Raji (cell line): ENCODE measurements around the gene TMEM54.

ENCODE experiments used
- POLR2A ChIP-seq: IDR thresholded peaks from 2 replicates; pipeline ENCODE4 v1.6.1; 2011; ENCODE audit warnings: low read depth, low read length, control low read depth; ENCODE audit not compliant: insufficient read depth

TMEM54 gene

DNA sequence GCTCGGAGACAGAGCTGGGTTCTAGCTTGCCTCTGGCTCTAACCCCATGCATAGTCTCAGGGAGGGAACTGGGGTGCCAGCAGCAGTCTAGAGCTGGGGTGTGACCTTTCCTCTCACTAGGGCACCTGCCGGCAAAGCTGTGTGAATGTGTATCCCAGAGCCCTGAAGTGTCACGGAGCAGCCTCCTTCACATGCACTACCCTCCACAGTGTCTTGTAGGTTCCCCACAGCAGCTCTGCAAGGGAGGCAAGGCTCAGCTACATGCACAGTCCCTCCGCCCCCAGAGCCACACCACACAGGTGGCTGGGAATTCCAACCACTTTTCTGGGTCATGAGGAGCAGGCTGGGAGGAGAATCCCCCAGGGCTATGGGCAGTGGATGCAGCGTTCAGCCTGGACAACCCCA lies 22.6 kb downstream of the TMEM54 start:
- no peak for TF ChIP-seq POLR2A

DNA sequence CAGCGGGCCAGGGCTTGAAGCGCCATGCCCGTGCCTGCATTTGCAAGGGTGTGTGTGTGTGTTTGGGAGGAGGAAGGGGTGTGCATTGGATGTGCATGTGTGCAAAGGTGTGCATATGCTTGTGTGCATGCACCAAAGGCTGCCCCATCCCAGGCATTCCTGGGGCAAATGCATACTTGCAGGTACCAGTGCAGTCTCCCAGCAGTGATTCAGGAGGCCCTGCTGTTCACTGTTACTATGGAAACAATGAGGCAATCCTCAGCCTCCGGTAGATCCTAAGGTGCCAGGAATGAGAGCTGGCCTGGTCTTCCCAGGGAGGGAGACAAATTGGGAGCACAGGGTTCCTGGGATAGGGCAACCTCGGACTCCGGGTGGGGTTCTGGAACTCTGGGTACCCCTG lies 23.0 kb downstream of the TMEM54 start:
- TF ChIP-seq POLR2A = no peak

DNA sequence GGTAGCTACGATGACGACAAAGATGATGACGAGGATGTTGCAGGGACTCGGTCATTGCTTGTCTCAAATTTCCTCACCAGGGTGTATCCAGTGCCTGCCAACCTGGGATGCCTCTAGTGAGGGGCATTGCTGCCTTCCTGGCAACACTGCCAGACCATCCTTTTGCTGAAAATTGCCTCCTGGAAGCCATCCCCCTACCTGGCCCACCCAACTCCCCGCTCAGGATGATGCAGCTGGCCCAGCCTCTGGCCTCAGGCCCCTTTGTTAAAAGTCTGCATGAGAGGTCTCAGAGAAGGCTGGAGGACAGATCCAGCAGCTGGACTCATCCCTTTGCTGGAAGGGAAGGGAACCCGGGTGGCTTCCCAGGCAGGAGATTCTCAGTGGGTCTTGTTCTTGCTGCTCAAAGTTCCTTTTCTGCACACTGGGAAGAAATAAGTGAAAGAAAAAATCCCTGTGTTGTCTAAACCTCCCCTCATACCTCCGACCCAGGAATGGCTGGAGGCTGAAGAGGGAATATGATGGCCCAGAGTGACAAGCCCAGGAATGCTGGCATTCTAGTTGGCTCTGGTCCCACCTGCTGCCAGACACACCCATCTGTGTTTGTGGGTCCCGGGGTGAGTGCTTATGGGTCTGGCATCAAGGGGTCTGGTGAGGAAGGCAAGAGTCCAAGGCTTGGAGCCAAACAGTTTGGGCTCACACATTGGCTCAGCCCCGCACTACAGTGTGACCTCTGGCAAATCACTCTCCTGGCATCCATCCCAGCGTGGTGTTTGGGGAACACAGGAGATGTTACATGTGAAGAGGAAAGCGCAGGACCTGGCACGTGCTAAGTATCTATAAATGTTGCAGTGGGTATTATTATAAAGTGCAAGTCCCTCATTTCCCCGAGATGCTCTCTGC lies 23.7 kb downstream of the TMEM54 start:
- TF ChIP-seq POLR2A = no peak

DNA sequence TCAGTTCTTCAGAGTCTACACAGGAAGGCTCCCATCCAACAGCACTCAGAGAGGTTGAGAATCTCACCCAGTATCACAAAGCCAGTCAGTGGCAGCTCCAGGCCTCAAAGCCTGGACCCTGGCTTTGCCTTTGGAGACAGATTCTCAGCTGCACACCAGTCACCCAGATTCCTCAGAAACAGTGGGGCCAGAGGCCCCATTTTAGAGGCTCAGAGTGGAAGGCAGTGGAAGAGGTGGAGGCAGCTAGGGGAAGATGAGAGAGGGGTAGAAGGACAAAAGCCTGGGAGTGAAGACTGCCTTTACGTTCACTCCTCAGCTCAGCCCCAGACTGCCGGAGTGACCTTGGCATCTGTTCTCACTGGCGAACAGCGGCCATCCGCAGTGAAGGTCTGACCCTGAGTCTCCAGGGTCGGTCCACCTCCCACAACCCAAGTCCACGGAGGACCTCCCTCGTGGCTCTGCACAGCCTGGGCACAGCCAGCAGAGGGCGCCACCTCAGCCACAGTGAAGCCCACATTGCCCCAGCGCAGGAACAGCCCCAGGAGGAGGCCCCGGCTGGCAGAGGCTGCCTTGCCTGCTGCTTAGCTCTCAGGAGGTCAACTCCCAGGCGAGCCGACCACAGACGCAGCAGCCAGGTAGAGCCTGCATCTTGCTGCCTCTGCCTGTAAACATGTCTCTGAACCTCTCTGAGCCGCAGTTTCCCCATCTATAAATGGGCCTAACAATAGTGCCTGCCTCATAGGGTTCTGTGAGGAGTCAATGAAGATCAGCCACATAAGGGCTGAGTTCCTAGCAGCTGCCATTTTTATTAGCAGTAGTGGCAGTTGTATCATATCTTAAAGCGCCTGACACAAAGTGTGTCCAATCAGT lies 24.6 kb downstream of the TMEM54 start:
- TF ChIP-seq POLR2A = no peak

DNA sequence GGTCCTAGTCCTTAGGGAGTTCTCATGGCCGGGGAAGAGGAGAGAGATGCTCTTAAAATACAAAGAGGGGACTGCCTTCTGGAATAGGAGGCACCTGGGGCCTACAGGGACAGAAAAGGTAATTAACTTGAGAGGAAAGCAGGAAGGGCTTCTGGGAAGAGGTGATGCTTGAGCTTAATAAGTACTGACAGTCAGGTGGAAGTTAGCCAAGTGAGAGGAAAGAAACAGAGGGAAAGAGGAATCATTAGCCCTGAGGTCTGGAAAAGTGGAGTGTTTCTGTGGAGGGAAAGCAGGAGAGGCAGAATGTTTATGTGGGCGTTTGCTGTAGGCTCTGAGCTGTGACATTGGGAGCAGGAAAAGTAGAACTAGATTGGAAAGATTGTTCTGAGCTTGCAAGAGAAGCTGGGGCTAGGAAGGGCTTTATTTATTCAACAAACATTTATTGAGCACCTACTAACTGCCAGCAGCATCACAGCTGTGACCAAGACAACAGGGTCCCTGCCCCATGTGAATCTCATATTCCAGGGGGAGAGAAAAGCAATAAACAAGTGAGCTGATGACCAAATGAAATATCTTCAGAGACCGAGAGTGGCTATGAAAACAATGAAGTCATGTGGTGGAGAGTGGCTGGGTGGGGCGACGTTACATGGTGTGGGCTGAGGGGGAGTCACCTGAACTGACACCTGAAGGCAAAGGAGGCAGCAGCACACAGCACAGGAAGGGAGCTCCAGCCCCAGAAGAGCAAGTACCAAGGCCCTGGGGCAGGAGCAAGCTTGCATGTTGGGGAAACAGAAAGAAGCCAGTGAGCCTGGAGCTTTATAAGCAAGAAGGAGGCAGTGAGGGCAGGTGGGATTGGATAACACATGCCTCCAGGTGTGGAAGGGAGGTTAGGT lies 26.1 kb downstream of the TMEM54 start:
- no peak for TF ChIP-seq POLR2A

DNA sequence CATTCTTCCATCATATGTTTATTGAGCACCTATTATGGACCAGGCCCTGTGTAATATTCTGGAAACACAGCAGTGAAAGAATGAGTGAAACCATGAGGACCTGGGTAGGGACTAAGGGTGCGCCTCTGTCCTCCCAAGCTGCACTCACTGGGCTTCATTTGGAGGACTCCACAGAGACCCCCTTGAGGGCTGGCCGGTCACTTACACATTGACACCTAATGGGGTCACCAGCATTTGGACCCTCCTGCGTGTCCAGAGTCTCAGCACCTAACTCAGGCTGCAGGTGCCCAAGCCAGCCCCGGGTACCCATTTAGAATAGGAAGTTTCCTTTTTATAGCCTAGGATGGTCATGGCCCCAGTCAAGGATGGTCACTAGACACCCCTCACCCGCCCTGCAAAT lies 27.7 kb downstream of the TMEM54 start:
- no peak for TF ChIP-seq POLR2A

DNA sequence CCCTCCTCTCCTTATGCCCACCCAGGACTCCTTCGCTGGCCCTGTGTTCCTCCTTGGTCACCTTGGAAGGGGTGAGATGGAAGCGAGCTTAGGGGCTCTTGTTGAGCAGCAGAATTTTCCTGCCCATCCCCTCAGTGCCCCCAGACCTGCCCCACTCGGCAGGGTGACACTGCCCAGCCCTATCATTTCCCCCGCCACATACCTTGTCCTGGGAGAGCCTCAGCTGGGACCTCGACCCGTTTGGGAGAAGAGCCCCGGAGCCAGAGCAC lies 29.1 kb downstream of the TMEM54 start:
- no peak for TF ChIP-seq POLR2A

DNA sequence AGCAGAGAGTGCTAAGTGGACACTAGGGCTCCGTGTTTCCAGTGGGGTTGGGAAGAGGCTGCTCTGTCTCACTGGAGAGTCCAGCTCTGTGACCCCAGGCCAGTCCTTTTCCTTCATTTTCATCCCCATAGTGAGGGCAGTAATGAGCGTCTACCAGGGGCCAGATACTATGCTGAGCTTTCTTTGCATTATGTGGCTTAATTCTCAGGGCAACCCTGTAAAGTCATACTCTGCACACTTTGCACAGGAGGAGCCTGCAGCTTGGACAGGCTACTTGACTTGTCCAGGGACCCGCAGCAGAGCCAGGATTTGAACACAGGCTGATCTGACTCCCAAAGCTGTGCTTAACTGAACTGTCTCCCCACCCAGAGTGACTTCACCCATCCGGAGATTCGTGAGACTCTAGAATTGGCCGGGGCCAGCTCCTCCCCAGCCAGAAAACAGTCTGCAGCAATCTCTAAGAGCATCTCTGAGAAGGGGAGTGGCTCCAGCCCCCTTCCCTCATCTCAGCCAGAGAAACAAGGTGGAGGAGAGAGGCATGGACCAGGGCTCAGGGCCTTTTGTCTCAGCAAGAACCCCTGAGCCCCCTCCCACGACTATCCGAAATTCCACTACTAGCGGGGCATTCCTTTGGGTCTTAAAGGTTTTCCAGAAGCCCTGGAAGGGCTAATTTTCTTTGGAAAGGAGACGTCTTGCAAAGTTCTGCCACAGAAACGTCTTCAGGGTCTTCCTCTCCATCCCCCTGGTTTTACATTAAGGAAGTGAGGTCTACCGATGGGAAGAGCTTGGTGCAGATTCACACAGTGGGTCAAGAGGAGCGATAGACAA lies 29.6 kb downstream of the TMEM54 start:
- TF ChIP-seq POLR2A = no peak

DNA sequence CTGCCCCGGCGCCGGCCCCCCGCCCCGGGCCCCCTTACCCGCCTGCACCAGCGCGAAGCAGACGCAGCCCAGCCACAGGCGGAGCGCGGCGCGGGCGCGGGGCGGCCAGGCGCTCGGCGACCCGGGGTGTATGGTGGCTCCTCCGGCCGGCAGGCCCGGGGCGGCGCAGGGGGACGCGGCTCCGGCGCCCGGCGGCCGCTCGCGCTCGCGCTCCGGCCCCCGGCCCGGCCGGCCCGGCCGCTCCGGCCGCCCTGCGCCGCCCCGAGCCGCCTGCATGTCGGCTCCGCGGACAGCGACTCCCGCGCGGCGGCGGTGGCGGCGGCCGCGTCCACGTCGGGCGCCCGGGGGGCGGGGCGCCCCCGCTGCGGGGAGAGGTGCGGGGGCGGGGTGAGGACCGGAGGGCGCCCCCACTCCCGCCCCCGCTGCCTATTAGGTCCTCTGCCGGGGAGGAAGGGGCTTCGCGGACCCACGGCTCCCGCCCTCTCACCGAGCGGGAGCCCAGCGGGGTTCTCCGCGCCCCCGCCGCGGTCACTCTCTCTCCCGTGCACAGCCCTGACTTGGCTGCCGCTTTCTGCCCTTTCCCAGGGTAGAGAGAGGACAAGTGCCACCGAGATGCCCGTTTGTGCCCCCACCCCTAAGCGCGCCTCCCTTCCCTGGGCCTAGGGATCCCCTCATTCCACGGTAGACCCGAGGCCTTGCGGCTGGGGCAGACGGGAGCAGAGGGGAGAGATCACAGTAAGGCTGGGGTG lies 30.4 kb downstream of the TMEM54 start, which contains the start of gene FNDC5:
Gene FNDC5 (minus strand): TSS at position 298 of the 749 bp plus-strand sequence.
- no peak for TF ChIP-seq POLR2A

DNA sequence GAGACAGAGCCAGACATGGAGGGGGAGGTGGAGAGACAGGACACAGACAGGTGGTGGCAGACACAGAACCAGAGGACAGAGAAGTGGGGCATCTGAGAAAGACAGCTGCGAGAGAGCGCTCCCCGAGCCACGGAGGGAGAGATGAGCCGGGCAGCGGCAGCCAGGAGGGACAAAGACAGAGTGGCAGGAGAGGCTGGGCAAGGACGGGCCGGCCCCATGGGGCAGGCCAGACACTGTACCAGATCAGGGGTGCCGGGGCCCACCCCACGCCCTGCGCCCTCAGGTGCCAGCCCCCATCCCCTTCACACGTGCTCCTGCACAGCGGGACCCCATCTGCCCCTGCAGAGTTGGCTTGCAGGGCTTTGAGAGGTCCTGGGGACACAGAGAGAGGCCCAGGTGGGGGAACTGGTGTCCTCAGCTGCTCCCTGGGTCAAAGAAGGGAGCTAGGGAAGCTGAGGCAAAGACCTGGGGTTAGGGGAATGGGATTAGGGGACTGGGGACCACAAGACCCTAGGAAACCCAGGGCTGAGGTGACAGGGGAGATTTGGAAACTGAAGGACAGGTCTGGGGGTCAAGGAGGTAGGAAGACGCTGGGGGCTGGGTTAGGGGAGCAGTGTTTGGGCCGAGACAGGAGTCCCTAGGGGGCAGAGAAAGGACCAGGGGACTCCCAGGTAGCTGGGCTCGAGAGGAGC lies 31.1 kb downstream of the TMEM54 start:
- no peak for TF ChIP-seq POLR2A

DNA sequence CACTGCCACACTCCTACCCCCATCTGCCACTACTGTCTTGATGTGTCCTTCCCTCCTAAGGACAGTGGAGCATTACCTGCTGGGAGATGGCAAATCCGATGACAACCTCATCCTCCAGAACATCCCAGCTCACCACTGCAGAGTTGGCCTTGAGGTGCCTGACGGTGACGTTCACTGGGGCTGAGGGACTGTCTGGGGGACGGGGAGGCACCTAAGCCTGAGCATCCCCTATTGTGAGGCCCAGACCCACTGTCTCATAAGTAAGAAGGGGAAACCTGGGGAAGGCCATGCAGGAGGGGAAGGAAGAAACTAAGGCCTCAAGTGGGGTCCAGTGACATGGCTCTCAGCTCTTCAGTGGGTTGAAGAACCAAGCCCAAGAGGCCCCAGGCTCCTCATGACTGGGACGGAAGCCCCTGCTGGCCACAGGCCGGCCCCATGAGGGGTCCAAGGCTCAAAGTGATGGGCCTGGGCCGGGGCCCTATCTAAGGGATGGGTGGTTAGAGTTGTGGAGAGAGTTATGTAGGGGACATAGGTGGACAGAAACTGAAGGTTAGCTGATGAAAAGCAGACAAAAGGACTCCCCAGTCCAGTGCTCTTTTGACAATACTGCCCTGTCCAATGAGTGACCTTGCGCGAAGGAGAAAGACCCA lies 32.3 kb downstream of the TMEM54 start:
- no peak for TF ChIP-seq POLR2A

DNA sequence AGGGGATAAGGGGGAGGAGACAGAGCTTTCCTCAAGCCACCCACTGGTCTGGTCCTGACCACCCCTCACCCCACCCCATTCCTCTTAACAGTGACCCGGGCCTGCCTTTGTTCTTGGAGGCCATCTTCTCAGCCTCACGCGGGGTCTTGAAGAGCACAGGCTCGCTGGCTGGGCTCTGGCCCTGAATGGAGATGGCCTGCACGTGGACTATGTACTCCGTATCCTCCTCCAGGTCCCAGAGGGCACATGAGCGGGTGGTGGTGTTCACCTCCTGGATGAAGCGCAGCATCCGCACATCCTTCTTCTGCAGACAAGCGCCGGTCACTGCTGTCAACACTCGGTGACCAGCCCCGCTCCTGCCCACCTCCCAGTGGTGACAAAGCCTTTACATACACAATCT lies 33.1 kb downstream of the TMEM54 start:
- TF ChIP-seq POLR2A = no peak

DNA sequence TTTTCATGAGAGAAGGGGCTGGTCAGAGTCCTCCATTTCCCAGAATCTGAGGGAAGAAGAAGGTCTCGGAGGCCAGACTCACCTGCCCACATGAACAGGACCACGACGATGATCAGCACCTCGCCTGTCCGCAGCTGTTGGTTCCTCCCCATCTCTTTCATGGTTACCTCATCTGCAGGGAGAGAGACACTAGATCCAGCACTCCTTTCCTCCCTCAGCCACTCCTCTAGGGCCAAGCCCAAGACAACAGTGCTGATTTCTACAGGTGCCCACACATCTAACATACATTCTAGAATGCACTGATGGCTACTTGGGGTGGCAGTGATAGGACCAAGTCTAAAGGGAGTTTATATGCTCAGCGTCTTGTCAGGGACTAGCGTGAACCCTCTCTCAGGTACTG lies 33.5 kb downstream of the TMEM54 start:
- no peak for TF ChIP-seq POLR2A

DNA sequence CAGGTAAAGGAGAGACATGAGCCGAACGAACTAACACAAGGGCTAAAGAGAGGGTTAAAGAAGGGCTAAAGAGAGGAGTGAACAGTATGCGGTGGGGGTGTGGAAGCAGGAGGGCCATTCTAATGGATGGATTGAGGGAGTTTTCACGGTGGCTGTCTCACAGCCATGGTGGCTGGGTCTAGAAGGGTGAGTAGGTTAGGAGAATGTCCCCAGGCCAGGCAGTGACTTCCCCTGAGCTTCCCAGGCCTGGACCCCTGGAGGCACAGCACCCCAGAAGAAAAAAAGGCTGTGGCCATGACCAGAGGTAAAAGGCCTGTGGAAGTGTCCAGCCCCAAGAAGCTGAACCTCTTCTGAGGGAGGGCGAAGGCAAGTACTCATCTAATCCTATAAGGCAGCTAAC lies 34.0 kb downstream of the TMEM54 start:
- no peak for TF ChIP-seq POLR2A
